Measurements from ENCODE around the gene PIGU.

The PIGU gene

GRCh38 chr20:34558320-34559218, 118.3 kb downstream of the PIGU start, which contains the start of gene MAP1LC3A:
Gene MAP1LC3A, plus strand, starts transcription at chr20:34558718. Its CDS starts 151 bp downstream, at chr20:34558869.
- peak; percentile 97 for DNase-seq (ENCODE audit: low spot score)
- TF ChIP-seq, protein P1, sequence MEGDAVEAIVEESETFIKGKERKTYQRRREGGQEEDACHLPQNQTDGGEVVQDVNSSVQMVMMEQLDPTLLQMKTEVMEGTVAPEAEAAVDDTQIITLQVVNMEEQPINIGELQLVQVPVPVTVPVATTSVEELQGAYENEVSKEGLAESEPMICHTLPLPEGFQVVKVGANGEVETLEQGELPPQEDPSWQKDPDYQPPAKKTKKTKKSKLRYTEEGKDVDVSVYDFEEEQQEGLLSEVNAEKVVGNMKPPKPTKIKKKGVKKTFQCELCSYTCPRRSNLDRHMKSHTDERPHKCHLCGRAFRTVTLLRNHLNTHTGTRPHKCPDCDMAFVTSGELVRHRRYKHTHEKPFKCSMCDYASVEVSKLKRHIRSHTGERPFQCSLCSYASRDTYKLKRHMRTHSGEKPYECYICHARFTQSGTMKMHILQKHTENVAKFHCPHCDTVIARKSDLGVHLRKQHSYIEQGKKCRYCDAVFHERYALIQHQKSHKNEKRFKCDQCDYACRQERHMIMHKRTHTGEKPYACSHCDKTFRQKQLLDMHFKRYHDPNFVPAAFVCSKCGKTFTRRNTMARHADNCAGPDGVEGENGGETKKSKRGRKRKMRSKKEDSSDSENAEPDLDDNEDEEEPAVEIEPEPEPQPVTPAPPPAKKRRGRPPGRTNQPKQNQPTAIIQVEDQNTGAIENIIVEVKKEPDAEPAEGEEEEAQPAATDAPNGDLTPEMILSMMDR (IDR thresholded peaks at IDR 0.05; ENCODE audit: borderline replicate concordance, control extremely low read depth, extremely low read depth, insufficient read depth, missing control alignments), result no peak
- in situ Hi-C loops (cut with MboI; ENCODE audit: low sequenced_read_pairs, unreplicated experiment), result loop anchor here (10.0 kb wide), 1 partner anchor 216 kb away; no protein-coding TSS in a partner anchor

- no peak for DNase-seq (ENCODE audit: low spot score)
- TF ChIP-seq, protein P1 (IDR thresholded peaks at IDR 0.05; ENCODE audit: borderline replicate concordance, control extremely low read depth, extremely low read depth, insufficient read depth, missing control alignments), result no peak
- in situ Hi-C loops (cut with MboI; ENCODE audit: low sequenced_read_pairs, unreplicated experiment), result loop anchor here (10.0 kb wide), 1 partner anchor 217 kb away; no protein-coding TSS in a partner anchor
Measured at GRCh38 chr20:34557936-34558319, 119.0 kb downstream of the PIGU start.

GRCh38 chr20:34553366-34553867, 123.5 kb downstream of the PIGU start:
- TF ChIP-seq, protein P1 (IDR thresholded peaks at IDR 0.05; ENCODE audit: borderline replicate concordance, control extremely low read depth, extremely low read depth, insufficient read depth, missing control alignments), result no peak
- in situ Hi-C loops (cut with MboI; ENCODE audit: low sequenced_read_pairs, unreplicated experiment), result loop anchor here (10.0 kb wide), 1 partner anchor 221 kb away; no protein-coding TSS in a partner anchor
- DNase-seq (ENCODE audit: low spot score), result no peak

DNA sequence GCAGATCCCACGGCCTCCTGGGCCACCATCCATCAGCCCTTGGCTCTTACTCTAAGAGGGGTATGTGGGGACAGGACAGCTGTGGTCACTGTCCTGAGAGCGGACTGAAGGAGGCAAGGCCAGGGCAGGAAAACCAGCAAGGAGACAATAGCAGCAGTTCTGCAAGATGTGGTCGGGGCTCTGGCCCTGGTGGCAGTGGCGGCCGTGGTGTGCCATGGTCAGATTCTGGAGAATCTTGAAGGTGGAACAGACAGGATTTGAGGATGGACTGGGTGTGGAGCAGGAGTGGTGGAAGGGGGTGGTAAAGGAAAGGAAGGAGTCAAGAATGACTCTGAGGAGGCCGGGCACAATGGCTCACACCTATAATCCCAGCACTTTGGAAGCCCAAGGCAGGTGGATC, 124.3 kb downstream of the PIGU start:
- in situ Hi-C loops (cut with MboI; ENCODE audit: low sequenced_read_pairs, unreplicated experiment), result loop anchor here (10.0 kb wide), 1 partner anchor 222 kb away; no protein-coding TSS in a partner anchor
- no peak for DNase-seq (ENCODE audit: low spot score)

DNA sequence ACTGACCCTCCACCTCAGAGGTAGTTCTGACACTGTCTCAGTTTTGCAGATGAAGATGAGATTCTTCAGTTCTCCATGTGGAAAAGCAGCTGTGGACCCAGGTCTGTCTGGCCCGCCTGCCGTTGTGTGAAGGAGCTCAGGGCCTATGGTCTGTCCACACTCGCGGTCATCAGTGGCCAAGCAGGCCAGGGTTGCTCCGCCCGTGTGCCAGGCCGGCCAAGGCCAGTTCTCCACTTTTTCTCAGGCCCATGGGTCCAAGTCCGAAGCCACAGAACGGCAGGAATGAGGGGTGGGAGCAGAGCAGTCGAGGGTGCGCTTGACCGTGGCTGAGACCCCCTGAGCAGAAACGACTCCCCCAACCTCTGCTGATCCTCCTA, 127.0 kb downstream of the PIGU start:
- DNase-seq (ENCODE audit: low spot score), result no peak
- in situ Hi-C loops (cut with MboI; ENCODE audit: low sequenced_read_pairs, unreplicated experiment), result loop anchor here (10.0 kb wide), 1 partner anchor 225 kb away; no protein-coding TSS in a partner anchor
- TF ChIP-seq, protein P1 (IDR thresholded peaks at IDR 0.05; ENCODE audit: borderline replicate concordance, control extremely low read depth, extremely low read depth, insufficient read depth, missing control alignments), result no peak

More for the DNA sequence above, 124.3 kb downstream of the PIGU start:
- TF ChIP-seq, protein P1 (IDR thresholded peaks at IDR 0.05; ENCODE audit: borderline replicate concordance, control extremely low read depth, extremely low read depth, insufficient read depth, missing control alignments), result no peak

DNA sequence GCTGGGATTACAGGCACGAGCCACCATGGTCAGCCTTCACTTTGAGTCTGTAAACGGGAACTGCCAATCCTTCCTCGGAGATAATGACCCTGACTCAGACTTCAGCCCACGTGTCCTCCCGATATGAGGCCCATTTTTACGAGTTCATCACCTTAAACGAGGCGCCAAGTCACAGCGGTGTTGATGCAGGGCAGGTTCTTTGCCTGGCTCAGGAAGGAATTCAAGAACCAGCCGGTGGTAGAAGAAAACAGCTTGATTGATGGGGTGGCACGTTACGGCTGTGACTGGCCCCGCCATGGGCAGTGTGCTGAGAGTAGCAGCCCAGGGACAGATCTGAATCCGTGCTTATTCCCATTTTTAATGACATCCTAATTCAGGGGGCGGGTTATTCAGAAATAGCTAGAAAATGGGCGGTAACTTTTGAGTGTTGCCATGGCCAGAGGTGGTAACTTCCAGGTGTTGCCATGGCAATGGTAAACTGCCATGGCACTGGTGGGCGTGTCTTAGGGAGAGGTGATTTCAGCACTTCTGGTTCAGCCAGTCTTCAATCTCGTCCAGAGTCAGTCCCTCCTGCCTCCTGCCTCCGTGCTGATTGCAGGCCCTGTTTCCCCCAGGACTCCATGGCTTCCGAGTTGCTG, 127.5 kb downstream of the PIGU start:
- TF ChIP-seq, protein P1 (IDR thresholded peaks at IDR 0.05; ENCODE audit: borderline replicate concordance, control extremely low read depth, extremely low read depth, insufficient read depth, missing control alignments), result no peak
- in situ Hi-C loops (cut with MboI; ENCODE audit: low sequenced_read_pairs, unreplicated experiment), result no loop called here
- DNase-seq (ENCODE audit: low spot score), result no peak

Measured in GM13976 (cell line).